ENCODE measurements around the gene DNTTIP2. TPM values are rescaled to one million over a fixed set of nuclear protein-coding genes. Genes with fewer than 3 reads are reported as not detected.

DNTTIP2 gene, protein sequence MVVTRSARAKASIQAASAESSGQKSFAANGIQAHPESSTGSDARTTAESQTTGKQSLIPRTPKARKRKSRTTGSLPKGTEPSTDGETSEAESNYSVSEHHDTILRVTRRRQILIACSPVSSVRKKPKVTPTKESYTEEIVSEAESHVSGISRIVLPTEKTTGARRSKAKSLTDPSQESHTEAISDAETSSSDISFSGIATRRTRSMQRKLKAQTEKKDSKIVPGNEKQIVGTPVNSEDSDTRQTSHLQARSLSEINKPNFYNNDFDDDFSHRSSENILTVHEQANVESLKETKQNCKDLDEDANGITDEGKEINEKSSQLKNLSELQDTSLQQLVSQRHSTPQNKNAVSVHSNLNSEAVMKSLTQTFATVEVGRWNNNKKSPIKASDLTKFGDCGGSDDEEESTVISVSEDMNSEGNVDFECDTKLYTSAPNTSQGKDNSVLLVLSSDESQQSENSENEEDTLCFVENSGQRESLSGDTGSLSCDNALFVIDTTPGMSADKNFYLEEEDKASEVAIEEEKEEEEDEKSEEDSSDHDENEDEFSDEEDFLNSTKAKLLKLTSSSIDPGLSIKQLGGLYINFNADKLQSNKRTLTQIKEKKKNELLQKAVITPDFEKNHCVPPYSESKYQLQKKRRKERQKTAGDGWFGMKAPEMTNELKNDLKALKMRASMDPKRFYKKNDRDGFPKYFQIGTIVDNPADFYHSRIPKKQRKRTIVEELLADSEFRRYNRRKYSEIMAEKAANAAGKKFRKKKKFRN
- total RNA-seq (2021; ENCODE audit: unreplicated experiment) (50.3 TPM), Bru-seq, nascent RNA (percentile 89 among the genes with signal in this experiment), BruChase-seq, experiment 1, labeled RNA remaining after a 2-hour chase (percentile 95 among the genes with signal in this experiment), BruChase-seq, experiment 2, labeled RNA remaining after a 6-hour chase (percentile 90 among the genes with signal in this experiment)
- polyA plus RNA-seq (2012; ENCODE audit: insufficient read length), result 29.8 TPM
- long read RNA-seq, full-length matches to known transcripts, result 59 of 119 reads
- long read RNA-seq, partial matches to known transcripts, result 53 of 119 reads
- long read RNA-seq, other reads (novel, unspliced or antisense), result 7 of 119 reads

- Histone ChIP-seq H3K9me3 (ENCODE audit: control insufficient read depth, insufficient read depth, low read depth, low read length) (no peaks in the 10 kb centered on the region), H3K27ac (ENCODE audit: low read length) (peak within 1 kb of the TSS; percentile 98), H3K36me3 (ENCODE audit: control insufficient read depth, insufficient read depth, low read length) (peaks cover 22% of the 10 kb centered on the region), H3K4me3 (ENCODE audit: low read depth in 2 of 2, low read length in 2 of 2) (peak within 1 kb of the TSS; percentile 97 to 98), H3K4me1 (ENCODE audit: control insufficient read depth, insufficient read depth, low read length) (peaks cover 21% of the 10 kb centered on the region), H3K27me3 (ENCODE audit: control insufficient read depth, insufficient read depth, low read length) (no peaks in the 10 kb centered on the region)
- TF ChIP-seq SIN3A (IDR thresholded peaks at IDR 0.05; ENCODE audit: borderline replicate concordance, insufficient read depth, low read depth, low read length) (peak; percentile 48; the same call in 1 of the 2 replicates), POLR2AphosphoS5 (IDR thresholded peaks at IDR 0.05; ENCODE audit: low read depth, low read length) (peak; percentile 90), TCF7L2 (IDR thresholded peaks at IDR 0.05; ENCODE audit: low read depth, low read length) (no peak), REST (IDR thresholded peaks at IDR 0.05; ENCODE audit: insufficient read depth in 1 of 2, low read depth in 2 of 2, low read length in 1 of 2) (peak in 1 of 2 experiments; percentile 30; a peak in 1 of 4 replicates)
- TF ChIP-seq, protein P1, sequence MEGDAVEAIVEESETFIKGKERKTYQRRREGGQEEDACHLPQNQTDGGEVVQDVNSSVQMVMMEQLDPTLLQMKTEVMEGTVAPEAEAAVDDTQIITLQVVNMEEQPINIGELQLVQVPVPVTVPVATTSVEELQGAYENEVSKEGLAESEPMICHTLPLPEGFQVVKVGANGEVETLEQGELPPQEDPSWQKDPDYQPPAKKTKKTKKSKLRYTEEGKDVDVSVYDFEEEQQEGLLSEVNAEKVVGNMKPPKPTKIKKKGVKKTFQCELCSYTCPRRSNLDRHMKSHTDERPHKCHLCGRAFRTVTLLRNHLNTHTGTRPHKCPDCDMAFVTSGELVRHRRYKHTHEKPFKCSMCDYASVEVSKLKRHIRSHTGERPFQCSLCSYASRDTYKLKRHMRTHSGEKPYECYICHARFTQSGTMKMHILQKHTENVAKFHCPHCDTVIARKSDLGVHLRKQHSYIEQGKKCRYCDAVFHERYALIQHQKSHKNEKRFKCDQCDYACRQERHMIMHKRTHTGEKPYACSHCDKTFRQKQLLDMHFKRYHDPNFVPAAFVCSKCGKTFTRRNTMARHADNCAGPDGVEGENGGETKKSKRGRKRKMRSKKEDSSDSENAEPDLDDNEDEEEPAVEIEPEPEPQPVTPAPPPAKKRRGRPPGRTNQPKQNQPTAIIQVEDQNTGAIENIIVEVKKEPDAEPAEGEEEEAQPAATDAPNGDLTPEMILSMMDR (IDR thresholded peaks at IDR 0.05), result no peak
- POLR2A ChIA-PET, result interaction anchor here (0.5 to 0.9 kb wide), 4 partner anchors 16 to 482 kb away, joined by 3 to 9 read pairs (median 4); no protein-coding TSS in a partner anchor
- ATAC-seq (peak; percentile 98), DNase-seq (ENCODE audit: low read depth, low spot score) (peak; percentile 66)
- CTCF ChIA-PET, result no interaction called here
- no TSS peak for BruUV-seq (replicated peaks)
- intact Hi-C loops (cut with micrococcal nuclease; ENCODE audit: unreplicated experiment), result no loop called here
- in situ Hi-C loops (cut with HindIII; ENCODE audit: low pct_unique_long_range_greater_than_20kb, low sequenced_read_pairs), result no loop called here
Observed at GRCh38 chr1:93878889-93879586, at the start of gene DNTTIP2. TSS of gene DNTTIP2 (minus strand) at chr1:93879206. CDS start at chr1:93879148, 58 bp downstream.

GRCh38 chr1:93925206-93925605, 46.2 kb upstream of the DNTTIP2 start:
- Histone ChIP-seq H3K36me3 (ENCODE audit: control insufficient read depth, insufficient read depth, low read length) (no peaks in the 10 kb centered on the region), H3K27me3 (ENCODE audit: control insufficient read depth, insufficient read depth, low read length) (no peaks in the 10 kb centered on the region), H3K4me3 (ENCODE audit: low read depth in 2 of 2, low read length in 2 of 2) (no peak overlapping the region), H3K27ac (ENCODE audit: low read length) (no peak overlapping the region), H3K9me3 (ENCODE audit: control insufficient read depth, insufficient read depth, low read depth, low read length) (no peaks in the 10 kb centered on the region), H3K4me1 (ENCODE audit: control insufficient read depth, insufficient read depth, low read length) (no peaks in the 10 kb centered on the region)
- no TSS peak for BruUV-seq (replicated peaks)
- ATAC-seq (no peak), DNase-seq (ENCODE audit: low read depth, low spot score) (no peak)
- in situ Hi-C loops (cut with HindIII; ENCODE audit: low pct_unique_long_range_greater_than_20kb, low sequenced_read_pairs), result no loop called here
- intact Hi-C loops (cut with micrococcal nuclease; ENCODE audit: unreplicated experiment), result no loop called here
- POLR2A ChIA-PET, result no interaction called here
- no peak for TF ChIP-seq REST (IDR thresholded peaks at IDR 0.05; ENCODE audit: insufficient read depth in 1 of 2, low read depth in 2 of 2, low read length in 1 of 2)
- no peak for TF ChIP-seq TCF7L2 (IDR thresholded peaks at IDR 0.05; ENCODE audit: low read depth, low read length)
- CTCF ChIA-PET, result no interaction called here
